GM12878 (cell line): ENCODE results near the gene LRBA. TPM values are rescaled to one million over a fixed set of nuclear protein-coding genes. Genes with fewer than 3 reads are reported as not detected.

Experiments
- ATAC-seq: fragments of 200-7000 bp; cut with Tn5 transposase; 3 replicates; pipeline ENCODE4 v1.9.1; 2020; ENCODE audit warnings: mild to moderate bottlenecking, moderate library complexity
- BruUV-seq: library from RNA; stranded (reverse); fragments of 400-500 nt; replicated peaks from 2 replicates; lab custom pipeline; 2021; lab: Mats Ljungman, UMichigan
- CTCF ChIA-PET: fragments of 300-600 bp; sonication (Branson Sonifier 250); formaldehyde crosslinking; extraction: SDS; loops from one replicate; lab custom pipeline; 2021; ENCODE audit warnings: inconsistent platforms; lab: Yijun Ruan, JAX
- POLR2A ChIA-PET: fragments of 350-600 bp; formaldehyde crosslinking; extraction: SDS; loops from one replicate; lab custom pipeline; 2021; ENCODE audit warnings: inconsistent platforms; lab: Charles Lee
- RAD21 ChIA-PET: fragments of 300-600 bp; sonication (Branson Sonifier 250); formaldehyde crosslinking; loops from one replicate; lab custom pipeline; 2023; ENCODE audit warnings: antibody characterized with exemption; ENCODE audit not compliant: unreplicated experiment; lab: Charles Lee
- SMC1A ChIA-PET: fragments of 300-600 bp; sonication (Branson Sonifier 250); formaldehyde crosslinking; loops from one replicate; lab custom pipeline; 2023; ENCODE audit not compliant: unreplicated experiment, uncharacterized antibody; lab: Charles Lee
- DNase-seq: peaks from one replicate; pipeline ENCODE4 v3.0.0-alpha.2; 2011; ENCODE audit warnings: low read depth, low spot score
- FAIRE-seq: peaks from 3 replicates; lab custom pipeline; 2011; peaks lifted over from hg19 to GRCh38; lab: Jason Lieb, UNC
- H2AFZ ChIP-seq: 2 replicates; pipeline ENCODE4 v1.6.0; 2011; ENCODE audit warnings: low read depth, low read length, control low read depth; ENCODE audit not compliant: control insufficient read depth
- H3K27ac ChIP-seq: 2 replicates; pipeline ENCODE4 v1.5.1; 2011; ENCODE audit warnings: control low read depth; ENCODE audit not compliant: control insufficient read depth, insufficient read depth
- H3K27me3 ChIP-seq, 2 experiments: replicated peaks in 1 of 2; 2 replicates each; pipeline versions ENCODE4 v1.6.0 to v1.6.1; 2011; ENCODE audit warnings: low read length in 1 of 2; ENCODE audit not compliant: control insufficient read depth in 2 of 2, insufficient read depth in 2 of 2
- H3K36me3 ChIP-seq, 2 experiments: 2 replicates each; pipeline ENCODE4 v1.5.1; 2011; ENCODE audit warnings: low read length in 1 of 2; ENCODE audit not compliant: control insufficient read depth in 2 of 2, insufficient read depth in 2 of 2
- H3K4me1 ChIP-seq: 2 replicates; pipeline ENCODE4 v1.6.1; 2011; ENCODE audit warnings: mild to moderate bottlenecking, low read length, moderate library complexity, mixed read lengths; ENCODE audit not compliant: control insufficient read depth, insufficient read depth
- H3K4me2 ChIP-seq: 2 replicates; pipeline ENCODE4 v1.6.0; 2011; ENCODE audit warnings: control low read depth; ENCODE audit not compliant: control insufficient read depth, insufficient read depth
- H3K4me3 ChIP-seq: fragments of 200-600 bp; sonication (generic); 2 replicates; pipeline ENCODE4 v1.5.1; 2016
- H3K79me2 ChIP-seq: 2 replicates; pipeline ENCODE4 v1.6.0; 2011; ENCODE audit warnings: low read length; ENCODE audit not compliant: control insufficient read depth, insufficient read depth
- H3K9ac ChIP-seq: 2 replicates; pipeline ENCODE4 v1.8.0; 2011; ENCODE audit warnings: low read length, control low read depth, mixed read lengths; ENCODE audit not compliant: control insufficient read depth, insufficient read depth
- H3K9me3 ChIP-seq: replicated peaks from 3 replicates; pipeline ENCODE4 v1.5.1; 2011; ENCODE audit warnings: mild to moderate bottlenecking, low read length; ENCODE audit not compliant: control insufficient read depth, insufficient read depth
- H4K20me1 ChIP-seq: 2 replicates; pipeline ENCODE4 v1.6.0; 2011; ENCODE audit not compliant: control insufficient read depth, insufficient read depth
- BHLHE40 ChIP-seq, 2 experiments: fragments of 450-650 bp in 1 of 2; IDR thresholded peaks; 2 replicates each; pipeline ENCODE4 v1.6.1; 2011 to 2017; ENCODE audit warnings: low read depth in 2 of 2, borderline replicate concordance in 1 of 2, improper control_type of control experiment in 1 of 2, low read length in 1 of 2, mild to moderate bottlenecking in 1 of 2
- BMI1 ChIP-seq: fragments of 450-650 bp; IDR thresholded peaks from 2 replicates; pipeline ENCODE4 v1.6.1; 2016; ENCODE audit warnings: mild to moderate bottlenecking, moderate library complexity, borderline replicate concordance
- LARP7 ChIP-seq: fragments of 450-650 bp; IDR thresholded peaks from 2 replicates; pipeline ENCODE4 v1.6.1; 2017; ENCODE audit warnings: mild to moderate bottlenecking
- RAD21 ChIP-seq: IDR thresholded peaks from 2 replicates; pipeline ENCODE4 v1.6.1; 2011; ENCODE audit warnings: mild to moderate bottlenecking, low read depth, low read length, moderate library complexity; ENCODE audit not compliant: insufficient read depth
- RELA ChIP-seq: fragments of 450-650 bp; IDR thresholded peaks from 2 replicates; pipeline ENCODE4 v1.8.0; 2014; ENCODE audit warnings: borderline replicate concordance; ENCODE audit not compliant: partially characterized antibody
- SIN3A ChIP-seq: IDR thresholded peaks from 2 replicates; pipeline ENCODE4 v1.6.1; 2012; ENCODE audit warnings: low read depth, low read length, improper control_type of control experiment
- SRF ChIP-seq, 2 experiments: IDR thresholded peaks; 2 replicates each; pipeline ENCODE4 v1.6.1; 2011; ENCODE audit warnings: low read depth in 2 of 2, low read length in 2 of 2, mild to moderate bottlenecking in 1 of 2, moderate library complexity in 1 of 2
- TARDBP ChIP-seq: IDR thresholded peaks from 2 replicates; pipeline ENCODE4 v1.6.1; 2016; ENCODE audit warnings: borderline replicate concordance
- ZNF622 ChIP-seq: fragments of 450-650 bp; IDR thresholded peaks from 2 replicates; pipeline ENCODE4 v1.6.1; 2017; ENCODE audit warnings: mild to moderate bottlenecking, inconsistent platforms
- ZSCAN29 ChIP-seq: fragments of 450-650 bp; IDR thresholded peaks from 2 replicates; pipeline ENCODE4 v1.6.1; 2017; ENCODE audit warnings: mild to moderate bottlenecking, moderate library complexity
- WGBS: methylation state at CpG from one replicate; pipeline ENCODE4 v1.1.6; 2016; ENCODE audit warnings: low lambda C conversion rate; ENCODE audit not compliant: insufficient replicate concordance, insufficient coverage; ENCODE audit errors: missing lambda C conversion rate; 5-methylcytosine and 5-hydroxymethylcytosine counted together
- in situ Hi-C: fragments of 300-500 bp; cut with MboI; formaldehyde crosslinking; loops from 9 replicates; pipeline ENCODE4 v1.14.3; 2018; ENCODE audit warnings: mixed read lengths
- intact Hi-C: fragments of 100-400 bp; cut with micrococcal nuclease; formaldehyde crosslinking; loops from one replicate; pipeline ENCODE4 v1.14.2; 2022; ENCODE audit not compliant: unreplicated experiment
- polyA plus RNA-seq, 11 experiments: library from polyadenylated mRNA; depleted of rRNA in 4 of 11; unstranded in 6 of 11; stranded (reverse) in 5 of 11; fragments of >200 nt; fragmentation: Nextera tagmentation in 4 of 11; fragmentation: Illumina TruSeq in 1 of 11; extraction: Ambion mirVana in 4 of 11; extraction: Trizol in 1 of 11; gene quantifications; 1 replicate in 1 of 11; 2 replicates in 10 of 11; pipeline versions ENCODE4 v1.2.1 to v1.2.3, GENCODE V29; 2011 to 2016; ENCODE audit warnings: inconsistent platforms in 2 of 11, missing spikeins in 2 of 11, low read depth in 1 of 11
- total RNA-seq, 4 experiments: library from RNA; depleted of rRNA in 3 of 4; stranded (reverse); fragments of >200 nt in 3 of 4; fragmentation: Illumina TruSeq in 1 of 4; extraction: Trizol in 1 of 4; gene quantifications; 2 replicates each; pipeline versions ENCODE4 v1.2.1 to v1.2.3, GENCODE V29; 2013 to 2021
- TF ChIP-seq, protein P1 (sequence below): IDR thresholded peaks from 2 replicates; pipeline ENCODE4 v1.6.1; 2012; ENCODE audit warnings: mild to moderate bottlenecking, low read depth, low read length
- TF ChIP-seq, protein P2 (sequence below): fragments of 450-650 bp; conservative IDR thresholded peaks from 2 replicates; pipeline ENCODE4 v1.6.1; 2017; ENCODE audit warnings: mild to moderate bottlenecking, moderate library complexity
- TF ChIP-seq, protein P3 (sequence below): fragments of 450-650 bp; IDR thresholded peaks from 2 replicates; pipeline ENCODE4 v1.6.1; 2016; ENCODE audit warnings: mild to moderate bottlenecking, moderate library complexity, borderline replicate concordance

The LRBA gene
- total and polyA plus RNA-seq, 10 of the 15 experiments (the other 5 are each of a cell fraction or from before 2014, with no cell fraction given): 20.3 to 93.4 (median 55.0) TPM

DNA sequence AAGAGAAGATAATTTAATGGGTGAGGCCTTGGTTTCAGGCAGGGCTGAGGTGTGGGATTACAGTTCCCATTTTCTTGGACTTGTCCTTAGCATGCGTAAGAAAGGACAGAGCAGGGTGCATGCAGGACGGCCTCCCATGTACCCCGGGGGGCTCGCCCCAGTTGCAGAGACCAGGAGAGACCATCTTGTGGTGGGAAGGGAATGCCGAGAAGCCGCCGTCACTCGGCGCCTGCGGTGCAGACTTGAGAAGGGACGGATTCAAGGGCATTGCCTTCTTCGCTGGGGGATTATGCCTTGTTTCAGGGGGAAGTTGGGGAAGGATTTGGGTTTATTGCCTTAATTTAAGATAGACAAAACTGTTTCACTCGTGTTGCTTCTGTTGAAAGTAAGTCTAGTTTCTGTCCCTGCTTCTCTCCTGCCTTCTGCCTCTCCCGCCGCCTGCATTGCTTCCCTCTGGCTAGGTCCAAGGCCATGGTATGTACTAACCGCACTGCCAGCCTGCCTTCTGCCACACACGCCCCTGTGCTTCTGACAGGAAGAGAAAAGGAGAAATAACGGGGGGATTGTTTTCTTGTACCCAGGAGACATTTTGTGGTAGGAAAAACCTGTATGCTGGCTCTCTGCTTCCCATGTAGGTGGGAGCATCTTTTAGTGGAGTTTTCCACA lies 761.0 kb downstream of the LRBA start:
- intact Hi-C loops: no loop called here
- RAD21 ChIA-PET: no interaction called here
- H2AFZ ChIP-seq: no peak overlapping the region
- no peak overlapping the region for H3K4me2 ChIP-seq
- ATAC-seq: no peak
- no peak for FAIRE-seq
- in situ Hi-C loops: no loop called here
- WGBS: 65% methylated on average over 18 of the region's 18 CpGs
- POLR2A ChIA-PET: no interaction called here
- H3K4me1 ChIP-seq: no peaks in the 10 kb centered on the region
- no peaks in the 10 kb centered on the region for H3K36me3 ChIP-seq
- TF ChIP-seq ZNF622 (no peak), BMI1 (no peak), BHLHE40 (IDR thresholded peaks at IDR 0.05; ENCODE audit: borderline replicate concordance in 1 of 2, low read depth in 2 of 2, low read length in 1 of 2) (no peak), SRF (IDR thresholded peaks at IDR 0.05; ENCODE audit: low read depth in 2 of 2, low read length in 2 of 2) (no peak), RAD21 (no peak), ZSCAN29 (no peak), RELA (no peak), LARP7 (no peak), TARDBP (no peak), SIN3A (no peak)
- TF ChIP-seq, protein P1, sequence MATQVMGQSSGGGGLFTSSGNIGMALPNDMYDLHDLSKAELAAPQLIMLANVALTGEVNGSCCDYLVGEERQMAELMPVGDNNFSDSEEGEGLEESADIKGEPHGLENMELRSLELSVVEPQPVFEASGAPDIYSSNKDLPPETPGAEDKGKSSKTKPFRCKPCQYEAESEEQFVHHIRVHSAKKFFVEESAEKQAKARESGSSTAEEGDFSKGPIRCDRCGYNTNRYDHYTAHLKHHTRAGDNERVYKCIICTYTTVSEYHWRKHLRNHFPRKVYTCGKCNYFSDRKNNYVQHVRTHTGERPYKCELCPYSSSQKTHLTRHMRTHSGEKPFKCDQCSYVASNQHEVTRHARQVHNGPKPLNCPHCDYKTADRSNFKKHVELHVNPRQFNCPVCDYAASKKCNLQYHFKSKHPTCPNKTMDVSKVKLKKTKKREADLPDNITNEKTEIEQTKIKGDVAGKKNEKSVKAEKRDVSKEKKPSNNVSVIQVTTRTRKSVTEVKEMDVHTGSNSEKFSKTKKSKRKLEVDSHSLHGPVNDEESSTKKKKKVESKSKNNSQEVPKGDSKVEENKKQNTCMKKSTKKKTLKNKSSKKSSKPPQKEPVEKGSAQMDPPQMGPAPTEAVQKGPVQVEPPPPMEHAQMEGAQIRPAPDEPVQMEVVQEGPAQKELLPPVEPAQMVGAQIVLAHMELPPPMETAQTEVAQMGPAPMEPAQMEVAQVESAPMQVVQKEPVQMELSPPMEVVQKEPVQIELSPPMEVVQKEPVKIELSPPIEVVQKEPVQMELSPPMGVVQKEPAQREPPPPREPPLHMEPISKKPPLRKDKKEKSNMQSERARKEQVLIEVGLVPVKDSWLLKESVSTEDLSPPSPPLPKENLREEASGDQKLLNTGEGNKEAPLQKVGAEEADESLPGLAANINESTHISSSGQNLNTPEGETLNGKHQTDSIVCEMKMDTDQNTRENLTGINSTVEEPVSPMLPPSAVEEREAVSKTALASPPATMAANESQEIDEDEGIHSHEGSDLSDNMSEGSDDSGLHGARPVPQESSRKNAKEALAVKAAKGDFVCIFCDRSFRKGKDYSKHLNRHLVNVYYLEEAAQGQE: no peak
- TF ChIP-seq, protein P2, sequence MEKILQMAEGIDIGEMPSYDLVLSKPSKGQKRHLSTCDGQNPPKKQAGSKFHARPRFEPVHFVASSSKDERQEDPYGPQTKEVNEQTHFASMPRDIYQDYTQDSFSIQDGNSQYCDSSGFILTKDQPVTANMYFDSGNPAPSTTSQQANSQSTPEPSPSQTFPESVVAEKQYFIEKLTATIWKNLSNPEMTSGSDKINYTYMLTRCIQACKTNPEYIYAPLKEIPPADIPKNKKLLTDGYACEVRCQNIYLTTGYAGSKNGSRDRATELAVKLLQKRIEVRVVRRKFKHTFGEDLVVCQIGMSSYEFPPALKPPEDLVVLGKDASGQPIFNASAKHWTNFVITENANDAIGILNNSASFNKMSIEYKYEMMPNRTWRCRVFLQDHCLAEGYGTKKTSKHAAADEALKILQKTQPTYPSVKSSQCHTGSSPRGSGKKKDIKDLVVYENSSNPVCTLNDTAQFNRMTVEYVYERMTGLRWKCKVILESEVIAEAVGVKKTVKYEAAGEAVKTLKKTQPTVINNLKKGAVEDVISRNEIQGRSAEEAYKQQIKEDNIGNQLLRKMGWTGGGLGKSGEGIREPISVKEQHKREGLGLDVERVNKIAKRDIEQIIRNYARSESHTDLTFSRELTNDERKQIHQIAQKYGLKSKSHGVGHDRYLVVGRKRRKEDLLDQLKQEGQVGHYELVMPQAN: no peak
- TF ChIP-seq, protein P3, sequence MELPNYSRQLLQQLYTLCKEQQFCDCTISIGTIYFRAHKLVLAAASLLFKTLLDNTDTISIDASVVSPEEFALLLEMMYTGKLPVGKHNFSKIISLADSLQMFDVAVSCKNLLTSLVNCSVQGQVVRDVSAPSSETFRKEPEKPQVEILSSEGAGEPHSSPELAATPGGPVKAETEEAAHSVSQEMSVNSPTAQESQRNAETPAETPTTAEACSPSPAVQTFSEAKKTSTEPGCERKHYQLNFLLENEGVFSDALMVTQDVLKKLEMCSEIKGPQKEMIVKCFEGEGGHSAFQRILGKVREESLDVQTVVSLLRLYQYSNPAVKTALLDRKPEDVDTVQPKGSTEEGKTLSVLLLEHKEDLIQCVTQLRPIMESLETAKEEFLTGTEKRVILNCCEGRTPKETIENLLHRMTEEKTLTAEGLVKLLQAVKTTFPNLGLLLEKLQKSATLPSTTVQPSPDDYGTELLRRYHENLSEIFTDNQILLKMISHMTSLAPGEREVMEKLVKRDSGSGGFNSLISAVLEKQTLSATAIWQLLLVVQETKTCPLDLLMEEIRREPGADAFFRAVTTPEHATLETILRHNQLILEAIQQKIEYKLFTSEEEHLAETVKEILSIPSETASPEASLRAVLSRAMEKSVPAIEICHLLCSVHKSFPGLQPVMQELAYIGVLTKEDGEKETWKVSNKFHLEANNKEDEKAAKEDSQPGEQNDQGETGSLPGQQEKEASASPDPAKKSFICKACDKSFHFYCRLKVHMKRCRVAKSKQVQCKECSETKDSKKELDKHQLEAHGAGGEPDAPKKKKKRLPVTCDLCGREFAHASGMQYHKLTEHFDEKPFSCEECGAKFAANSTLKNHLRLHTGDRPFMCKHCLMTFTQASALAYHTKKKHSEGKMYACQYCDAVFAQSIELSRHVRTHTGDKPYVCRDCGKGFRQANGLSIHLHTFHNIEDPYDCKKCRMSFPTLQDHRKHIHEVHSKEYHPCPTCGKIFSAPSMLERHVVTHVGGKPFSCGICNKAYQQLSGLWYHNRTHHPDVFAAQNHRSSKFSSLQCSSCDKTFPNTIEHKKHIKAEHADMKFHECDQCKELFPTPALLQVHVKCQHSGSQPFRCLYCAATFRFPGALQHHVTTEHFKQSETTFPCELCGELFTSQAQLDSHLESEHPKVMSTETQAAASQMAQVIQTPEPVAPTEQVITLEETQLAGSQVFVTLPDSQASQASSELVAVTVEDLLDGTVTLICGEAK: no peak
- H3K9me3 ChIP-seq: no peaks in the 10 kb centered on the region
- CTCF ChIA-PET: no interaction called here
- H3K27ac ChIP-seq: no peak overlapping the region
- DNase-seq: no peak
- SMC1A ChIA-PET: no interaction called here
- no peak overlapping the region for H3K9ac ChIP-seq
- H4K20me1 ChIP-seq: no peaks in the 10 kb centered on the region
- H3K27me3 ChIP-seq: no peaks in the 10 kb centered on the region; a peak in 1 of 4 replicates
- no peak overlapping the region for H3K4me3 ChIP-seq
- BruUV-seq: no TSS peak
- H3K79me2 ChIP-seq: no peaks in the 10 kb centered on the region
